NCI-H1048 (cell line): Measurements from ENCODE around the gene ASIC3.
"Not testable (repeated sequence)": the region's sequence is repeated elsewhere in the genome, so short reads cannot be mapped to it uniquely, and the experiment has no call there.

Experiments used
- DNase-seq: peaks from one replicate; lab custom pipeline; 2025; lab: John Stamatoyannopoulos, UW

The ASIC3 gene

GRCh38 chr7:151032936-151033863 is 15.1 kb upstream of the ASIC3 start:
- no peak for DNase-seq

- no peak for DNase-seq
Observed at GRCh38 chr7:151033864-151034249, 14.5 kb upstream of the ASIC3 start.

DNA sequence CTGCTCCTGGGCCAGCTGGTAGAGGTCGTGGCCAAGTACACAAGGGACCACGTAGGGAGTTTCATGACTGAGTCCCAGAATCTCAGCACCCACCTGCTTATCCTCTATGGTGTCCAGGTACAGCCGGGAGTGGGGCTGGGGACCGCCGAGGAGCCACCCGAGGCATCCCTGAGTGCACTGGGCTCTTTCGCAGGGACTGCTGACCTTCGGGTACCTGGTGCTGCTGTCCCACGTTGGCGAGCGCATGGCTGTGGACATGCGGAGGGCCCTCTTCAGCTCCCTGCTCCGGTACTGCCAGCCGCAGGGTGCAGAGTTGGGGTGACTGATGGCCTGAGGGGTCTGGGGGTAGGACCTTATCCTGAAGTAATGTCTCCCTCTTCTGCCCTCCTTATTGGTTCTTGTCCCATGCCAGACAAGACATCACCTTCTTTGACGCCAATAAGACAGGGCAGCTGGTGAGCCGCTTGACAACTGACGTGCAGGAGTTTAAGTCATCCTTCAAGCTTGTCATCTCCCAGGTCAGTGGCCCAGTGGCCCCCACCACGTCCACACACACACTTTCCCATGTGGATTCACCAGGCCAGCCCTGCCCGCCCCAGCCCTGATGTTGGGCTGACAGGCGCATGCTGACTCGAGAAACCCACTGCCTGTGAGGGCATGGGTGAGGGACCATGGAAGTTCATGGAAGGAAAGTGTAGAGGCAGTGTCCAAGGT is 13.9 kb upstream of the ASIC3 start:
- no peak for DNase-seq

- DNase-seq, result no peak
Observed at GRCh38 chr7:151035026-151035717, 13.2 kb upstream of the ASIC3 start.

GRCh38 chr7:151035902-151036301 is 12.4 kb upstream of the ASIC3 start:
- no peak for DNase-seq

- DNase-seq, result no peak
Observed at GRCh38 chr7:151038951-151039849, 9.1 kb upstream of the ASIC3 start.

DNA sequence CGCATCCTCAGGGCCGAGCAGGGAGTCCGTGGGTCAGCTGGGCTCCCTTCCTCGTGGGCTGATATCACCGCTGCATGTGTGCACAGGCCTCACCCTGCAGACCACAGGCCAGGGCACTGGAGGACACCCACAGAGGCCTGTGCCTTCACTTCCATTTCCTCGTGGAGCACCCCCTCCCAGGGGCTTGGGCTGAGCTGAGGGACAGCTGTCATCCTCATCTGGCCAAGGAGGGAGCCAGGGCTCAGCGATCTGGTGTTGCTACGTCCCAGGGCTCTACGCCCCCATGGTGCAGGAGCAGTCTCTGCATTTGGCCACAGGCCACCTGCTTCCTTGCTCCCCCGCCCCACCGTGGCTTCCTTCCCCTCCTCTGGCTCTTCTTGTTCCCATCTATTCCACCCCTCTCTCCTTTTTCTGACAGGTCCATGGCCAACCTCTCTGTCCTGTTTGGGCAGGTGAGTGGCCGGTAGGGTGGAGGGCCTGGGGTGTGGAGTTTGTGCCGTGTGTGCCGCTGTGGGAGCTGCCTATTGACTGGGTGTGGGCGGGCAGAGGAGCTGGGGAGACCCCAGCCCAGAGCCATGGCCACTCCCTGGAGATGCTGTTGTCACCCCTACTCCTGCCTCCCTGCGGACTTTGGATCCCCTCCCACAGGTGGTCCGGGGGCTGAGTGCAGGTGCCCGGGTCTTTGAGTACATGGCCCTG is 8.3 kb upstream of the ASIC3 start:
- no peak for DNase-seq

- DNase-seq, result no peak
Observed at GRCh38 chr7:151040616-151041375, 7.5 kb upstream of the ASIC3 start.

- not testable (repeated sequence) for DNase-seq
Observed at GRCh38 chr7:151043449-151043848, 4.9 kb upstream of the ASIC3 start.

GRCh38 chr7:151043959-151044358 is 4.4 kb upstream of the ASIC3 start:
- DNase-seq, result no peak

- DNase-seq, result no peak
Observed at GRCh38 chr7:151045262-151045661, 3.1 kb upstream of the ASIC3 start.

DNA sequence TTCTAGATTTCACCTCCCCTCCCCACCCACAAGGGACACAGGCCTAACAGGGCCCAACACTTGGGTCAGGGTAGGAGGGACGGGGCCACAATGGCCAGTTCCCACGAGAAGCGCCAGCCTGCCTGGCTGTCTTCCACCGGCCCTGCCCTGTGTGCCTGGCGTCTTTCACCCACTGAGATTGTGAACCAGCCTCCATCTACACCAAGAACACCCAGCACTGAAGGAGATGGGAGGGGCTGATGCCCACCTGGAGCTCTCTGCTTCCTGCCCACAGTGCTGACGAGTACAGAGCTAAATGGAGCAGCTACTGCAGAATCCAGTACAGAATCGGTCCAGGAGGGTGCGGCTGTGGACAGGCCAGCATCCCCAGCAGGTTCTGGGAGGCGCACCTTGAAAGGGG is 2.4 kb upstream of the ASIC3 start:
- DNase-seq, result no peak

GRCh38 chr7:151046603-151047573 is 1.4 kb upstream of the ASIC3 start:
- DNase-seq, result no peak

DNA sequence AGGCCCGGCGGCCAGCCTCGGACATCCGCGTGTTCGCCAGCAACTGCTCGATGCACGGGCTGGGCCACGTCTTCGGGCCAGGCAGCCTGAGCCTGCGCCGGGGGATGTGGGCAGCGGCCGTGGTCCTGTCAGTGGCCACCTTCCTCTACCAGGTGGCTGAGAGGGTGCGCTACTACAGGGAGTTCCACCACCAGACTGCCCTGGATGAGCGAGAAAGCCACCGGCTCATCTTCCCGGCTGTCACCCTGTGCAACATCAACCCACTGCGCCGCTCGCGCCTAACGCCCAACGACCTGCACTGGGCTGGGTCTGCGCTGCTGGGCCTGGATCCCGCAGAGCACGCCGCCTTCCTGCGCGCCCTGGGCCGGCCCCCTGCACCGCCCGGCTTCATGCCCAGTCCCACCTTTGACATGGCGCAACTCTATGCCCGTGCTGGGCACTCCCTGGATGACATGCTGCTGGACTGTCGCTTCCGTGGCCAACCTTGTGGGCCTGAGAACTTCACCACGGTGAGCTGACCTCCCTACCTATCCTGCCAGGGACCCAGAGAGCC is 656 bp downstream of the ASIC3 start:
- DNase-seq, result no peak

- no peak for DNase-seq
Observed at GRCh38 chr7:151051108-151051507, 2.8 kb downstream of the ASIC3 start.

DNA sequence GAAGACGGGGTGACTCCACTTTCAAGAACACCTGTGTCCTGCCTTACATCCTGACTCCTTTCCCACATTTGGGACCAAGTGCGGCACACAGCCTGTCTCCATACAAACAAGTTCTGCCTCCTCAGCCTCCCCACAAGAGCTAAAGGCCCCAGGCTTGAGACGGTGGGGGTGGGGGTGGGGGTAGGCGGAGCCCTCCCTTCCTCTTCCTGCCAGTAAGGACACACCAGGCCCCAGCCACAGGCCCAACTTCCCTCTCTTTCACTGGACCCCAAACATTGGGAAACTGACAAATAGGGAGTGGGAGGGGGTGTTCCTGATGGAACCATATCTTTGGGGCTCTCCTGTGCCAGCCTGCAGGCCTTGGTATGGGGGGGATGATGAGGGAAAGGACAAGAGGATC is 4.8 kb downstream of the ASIC3 start:
- DNase-seq, result no peak

GRCh38 chr7:151053751-151054150 is 5.4 kb downstream of the ASIC3 start:
- no peak for DNase-seq

DNA sequence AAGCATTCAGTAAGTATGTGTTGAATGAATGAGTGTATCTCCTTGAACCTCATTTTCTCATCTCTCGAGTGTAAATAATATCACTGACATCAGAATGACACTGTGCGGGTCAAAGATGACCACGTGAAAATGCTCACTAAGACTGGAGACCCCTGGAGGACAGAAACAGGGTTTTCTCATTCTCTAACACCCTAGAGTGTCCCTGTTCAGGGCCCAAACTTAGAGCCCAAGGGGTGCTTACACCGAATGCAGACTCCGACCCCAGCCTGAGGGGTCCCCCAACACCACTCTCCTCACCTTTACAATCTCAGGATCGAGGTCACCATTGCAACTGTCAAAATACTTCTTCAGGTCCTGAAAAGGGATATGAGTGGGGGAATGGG is 7.9 kb downstream of the ASIC3 start:
- no peak for DNase-seq
